Epithelial cell of esophagus (primary cell): ENCODE data around the gene MRC2.

Experiments used
- DNase-seq: peaks from one replicate; pipeline ENCODE4 v3.0.0; 2010; ENCODE audit warnings: low read depth
- H3K4me3 ChIP-seq: 2 replicates; pipeline ENCODE4 v1.5.1; 2011; ENCODE audit warnings: mild to moderate bottlenecking, low read length, control low read depth
- TF ChIP-seq, protein P1 (sequence below): IDR thresholded peaks from 2 replicates; pipeline ENCODE4 v1.5.1; 2011; ENCODE audit warnings: low read depth, mild to moderate bottlenecking, low read length, control low read depth, inconsistent platforms; ENCODE audit not compliant: insufficient read depth; ENCODE audit errors: missing control alignments

Gene MRC2

DNA sequence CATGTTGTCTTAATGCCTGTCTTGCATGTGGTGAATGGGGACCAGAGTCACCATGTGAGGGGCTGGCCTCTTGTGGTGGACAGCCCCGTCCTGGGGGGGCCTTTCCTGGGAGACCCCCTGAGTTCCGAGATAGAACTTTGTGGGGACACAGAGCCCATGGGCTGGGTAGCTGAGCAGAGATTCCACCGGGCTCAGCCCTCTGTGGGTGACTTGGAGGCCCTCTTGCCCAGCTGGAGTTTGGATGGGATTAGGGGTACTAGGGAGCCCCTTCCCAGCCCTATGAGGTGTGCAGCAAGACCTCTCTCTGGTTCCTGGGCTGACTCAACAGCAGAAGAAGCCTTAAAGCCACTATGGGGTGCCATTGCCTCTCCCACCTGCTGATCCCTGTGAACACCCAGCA is 38.1 kb downstream of the MRC2 start:
- H3K4me3 ChIP-seq: no peak overlapping the region
- no peak for DNase-seq
- TF ChIP-seq, protein P1, sequence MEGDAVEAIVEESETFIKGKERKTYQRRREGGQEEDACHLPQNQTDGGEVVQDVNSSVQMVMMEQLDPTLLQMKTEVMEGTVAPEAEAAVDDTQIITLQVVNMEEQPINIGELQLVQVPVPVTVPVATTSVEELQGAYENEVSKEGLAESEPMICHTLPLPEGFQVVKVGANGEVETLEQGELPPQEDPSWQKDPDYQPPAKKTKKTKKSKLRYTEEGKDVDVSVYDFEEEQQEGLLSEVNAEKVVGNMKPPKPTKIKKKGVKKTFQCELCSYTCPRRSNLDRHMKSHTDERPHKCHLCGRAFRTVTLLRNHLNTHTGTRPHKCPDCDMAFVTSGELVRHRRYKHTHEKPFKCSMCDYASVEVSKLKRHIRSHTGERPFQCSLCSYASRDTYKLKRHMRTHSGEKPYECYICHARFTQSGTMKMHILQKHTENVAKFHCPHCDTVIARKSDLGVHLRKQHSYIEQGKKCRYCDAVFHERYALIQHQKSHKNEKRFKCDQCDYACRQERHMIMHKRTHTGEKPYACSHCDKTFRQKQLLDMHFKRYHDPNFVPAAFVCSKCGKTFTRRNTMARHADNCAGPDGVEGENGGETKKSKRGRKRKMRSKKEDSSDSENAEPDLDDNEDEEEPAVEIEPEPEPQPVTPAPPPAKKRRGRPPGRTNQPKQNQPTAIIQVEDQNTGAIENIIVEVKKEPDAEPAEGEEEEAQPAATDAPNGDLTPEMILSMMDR: no peak

GRCh38 chr17:62666061-62666800 is 38.8 kb downstream of the MRC2 start:
- TF ChIP-seq, protein P1: no peak
- no peak for DNase-seq
- no peak overlapping the region for H3K4me3 ChIP-seq

DNA sequence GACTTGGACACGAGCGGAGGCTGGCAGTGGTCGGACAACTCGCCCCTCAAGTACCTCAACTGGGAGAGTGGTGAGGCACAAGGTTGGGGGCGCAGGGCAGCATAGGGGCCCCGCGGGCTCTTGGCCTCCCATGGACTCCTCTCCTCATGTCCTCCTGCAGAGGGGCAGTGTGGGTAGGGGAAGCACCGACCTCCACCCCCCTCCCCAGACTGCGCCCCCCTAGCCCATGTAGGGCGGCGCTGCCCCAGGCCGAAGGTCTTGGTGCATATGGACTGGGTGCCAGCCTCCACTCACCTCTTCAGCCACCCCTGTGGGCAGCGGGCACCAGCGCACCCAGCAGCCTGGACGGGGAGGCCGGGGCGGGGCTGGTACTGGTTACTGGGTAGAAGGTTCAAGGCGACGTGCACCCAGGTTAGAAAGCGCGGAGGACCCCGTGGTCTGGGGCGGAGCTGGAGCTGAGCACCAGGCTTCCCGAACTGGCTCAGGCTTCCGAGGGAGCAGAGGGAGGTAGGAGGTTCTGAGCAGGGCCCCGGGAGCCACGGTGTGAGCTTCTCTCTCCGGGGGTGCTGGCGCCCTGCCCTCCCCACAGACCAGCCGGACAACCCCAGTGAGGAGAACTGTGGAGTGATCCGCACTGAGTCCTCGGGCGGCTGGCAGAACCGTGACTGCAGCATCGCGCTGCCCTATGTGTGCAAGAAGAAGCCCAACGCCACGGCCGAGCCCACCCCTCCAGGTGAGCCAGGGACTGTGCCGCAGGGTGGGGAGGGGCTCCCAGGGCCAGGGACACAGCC is 39.5 kb downstream of the MRC2 start:
- TF ChIP-seq, protein P1: no peak
- H3K4me3 ChIP-seq: no peak overlapping the region
- no peak for DNase-seq

DNA sequence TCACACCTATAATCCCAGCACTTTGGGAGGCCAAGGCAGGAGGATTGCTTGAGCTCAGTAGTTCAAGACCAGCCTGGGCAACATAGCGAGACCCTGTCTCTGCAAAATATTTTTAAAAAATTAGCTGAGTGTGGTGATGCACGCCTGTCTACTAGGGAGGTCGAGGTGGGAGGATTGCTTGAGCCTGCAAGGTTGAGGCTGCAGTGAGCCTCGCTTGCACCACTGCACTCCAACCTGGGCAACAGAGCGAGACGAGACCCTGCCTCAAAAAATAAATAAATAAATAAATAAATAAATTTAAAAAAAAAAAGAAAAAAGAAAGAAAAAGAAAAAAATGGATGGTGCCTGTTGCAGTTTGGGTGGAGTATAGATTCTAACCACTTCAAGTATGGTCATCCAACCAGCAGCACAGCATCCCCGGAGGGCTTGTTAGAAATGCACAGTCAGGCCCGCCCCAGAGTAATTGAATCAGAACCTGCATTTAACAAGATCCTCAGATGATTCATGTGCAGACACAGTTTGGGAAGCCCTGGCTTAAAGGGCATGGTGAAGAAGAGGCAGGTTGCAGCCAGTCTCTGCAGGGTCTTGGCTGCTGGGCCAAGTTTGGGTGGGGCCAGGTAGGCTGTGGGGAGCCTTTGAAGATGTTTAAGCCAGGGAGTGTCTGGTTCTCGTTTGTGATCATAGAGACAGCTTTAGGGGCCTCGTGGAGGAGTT is 40.8 kb downstream of the MRC2 start:
- no peak overlapping the region for H3K4me3 ChIP-seq
- peak; percentile 98 for DNase-seq
- TF ChIP-seq, protein P1: peak; percentile 21

GRCh38 chr17:62670202-62670821 is 42.8 kb downstream of the MRC2 start:
- TF ChIP-seq, protein P1: no peak
- peak; percentile 99 for DNase-seq
- no peak overlapping the region for H3K4me3 ChIP-seq

DNA sequence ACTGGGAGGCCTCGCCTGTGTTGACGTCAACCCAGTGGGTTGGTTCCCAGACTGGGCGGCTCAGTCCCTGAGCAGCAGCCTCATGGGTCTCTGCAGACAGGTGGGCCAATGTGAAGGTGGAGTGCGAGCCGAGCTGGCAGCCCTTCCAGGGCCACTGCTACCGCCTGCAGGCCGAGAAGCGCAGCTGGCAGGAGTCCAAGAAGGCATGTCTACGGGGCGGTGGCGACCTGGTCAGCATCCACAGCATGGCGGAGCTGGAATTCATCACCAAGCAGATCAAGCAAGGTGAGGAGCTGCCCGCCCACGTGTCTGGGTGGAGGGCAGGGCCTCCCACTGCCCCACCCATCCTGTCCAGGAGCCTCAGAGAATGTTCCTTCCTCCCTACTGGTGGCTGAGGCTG is 44.1 kb downstream of the MRC2 start:
- peak; percentile 91 for DNase-seq
- no peak overlapping the region for H3K4me3 ChIP-seq
- TF ChIP-seq, protein P1: no peak
